ENCODE results near the gene SLC39A3.

DNA sequence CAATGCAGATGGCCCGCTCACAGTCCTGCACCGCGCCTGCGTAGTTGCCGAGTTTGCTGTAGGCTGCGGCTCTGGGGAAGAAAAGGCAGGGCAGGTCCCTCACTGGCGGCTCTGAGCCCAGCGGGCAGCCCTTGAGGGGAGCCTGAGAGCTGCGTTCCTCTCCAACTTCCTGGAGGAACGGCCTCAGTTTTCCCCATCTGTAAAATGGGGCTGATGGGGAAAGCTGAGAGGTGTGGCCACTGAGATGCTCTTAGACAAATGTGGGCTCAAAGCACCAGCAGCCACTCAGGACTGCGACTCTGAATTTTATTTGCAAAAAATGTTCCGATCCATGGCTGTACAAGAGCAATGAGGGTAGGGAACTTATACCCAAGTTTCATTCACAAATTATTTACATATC is 23.9 kb upstream of the SLC39A3 start:
- TF ChIP-seq, protein P1, sequence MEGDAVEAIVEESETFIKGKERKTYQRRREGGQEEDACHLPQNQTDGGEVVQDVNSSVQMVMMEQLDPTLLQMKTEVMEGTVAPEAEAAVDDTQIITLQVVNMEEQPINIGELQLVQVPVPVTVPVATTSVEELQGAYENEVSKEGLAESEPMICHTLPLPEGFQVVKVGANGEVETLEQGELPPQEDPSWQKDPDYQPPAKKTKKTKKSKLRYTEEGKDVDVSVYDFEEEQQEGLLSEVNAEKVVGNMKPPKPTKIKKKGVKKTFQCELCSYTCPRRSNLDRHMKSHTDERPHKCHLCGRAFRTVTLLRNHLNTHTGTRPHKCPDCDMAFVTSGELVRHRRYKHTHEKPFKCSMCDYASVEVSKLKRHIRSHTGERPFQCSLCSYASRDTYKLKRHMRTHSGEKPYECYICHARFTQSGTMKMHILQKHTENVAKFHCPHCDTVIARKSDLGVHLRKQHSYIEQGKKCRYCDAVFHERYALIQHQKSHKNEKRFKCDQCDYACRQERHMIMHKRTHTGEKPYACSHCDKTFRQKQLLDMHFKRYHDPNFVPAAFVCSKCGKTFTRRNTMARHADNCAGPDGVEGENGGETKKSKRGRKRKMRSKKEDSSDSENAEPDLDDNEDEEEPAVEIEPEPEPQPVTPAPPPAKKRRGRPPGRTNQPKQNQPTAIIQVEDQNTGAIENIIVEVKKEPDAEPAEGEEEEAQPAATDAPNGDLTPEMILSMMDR (IDR thresholded peaks at IDR 0.05; ENCODE audit: poor library complexity) = no peak
- TF ChIP-seq EZH2 (IDR thresholded peaks at IDR 0.05; ENCODE audit: borderline replicate concordance) = no peak
